AG04449 (cell line): ENCODE results near the gene NPHS1.

ENCODE experiments used
- CTCF ChIA-PET: fragments of 350-600 bp; formaldehyde crosslinking; extraction: SDS; loops from one replicate; lab custom pipeline; 2021; ENCODE audit warnings: antibody characterized with exemption; lab: Yijun Ruan, JAX
- POLR2A ChIA-PET: fragments of 400-600, 350-600 bp; formaldehyde crosslinking; extraction: SDS; loops from one replicate; lab custom pipeline; 2020; ENCODE audit warnings: antibody characterized with exemption, inconsistent platforms; lab: Yijun Ruan, JAX
- DNase-seq: peaks from one replicate; pipeline ENCODE4 v3.0.0-alpha.2; 2010; ENCODE audit warnings: low read depth, low spot score
- H3K4me3 ChIP-seq: 2 replicates; pipeline ENCODE4 v1.5.1; 2011; ENCODE audit warnings: low read depth, mild to moderate bottlenecking, control low read depth, low read length
- TF ChIP-seq, protein P1 (sequence below): IDR thresholded peaks from one replicate; pipeline ENCODE4 v1.5.1; 2011; ENCODE audit warnings: mild to moderate bottlenecking, moderate library complexity, low read length, control low read depth, inconsistent platforms; ENCODE audit not compliant: insufficient read depth; ENCODE audit errors: missing control alignments

NPHS1 gene

DNA sequence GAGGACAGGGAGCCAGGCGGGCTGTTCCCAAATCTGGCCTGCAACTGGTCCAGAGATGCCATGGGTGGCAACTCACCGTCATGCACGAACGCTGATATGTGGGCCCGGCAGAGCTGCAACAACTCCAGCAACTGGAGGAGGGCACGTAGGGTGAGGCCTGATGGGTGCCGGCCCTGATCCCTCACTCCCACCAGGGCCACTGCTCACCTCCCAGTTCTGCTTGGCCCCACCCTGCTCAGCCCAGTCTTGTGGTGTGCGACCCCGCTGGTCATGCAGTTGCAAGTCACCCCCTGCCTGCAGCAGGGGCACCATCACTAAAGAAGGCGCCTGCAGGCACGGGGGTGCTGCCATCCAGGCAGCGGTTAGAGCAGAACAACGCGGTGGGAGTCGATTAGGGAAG is 60.0 kb downstream of the NPHS1 start:
- DNase-seq: no peak
- TF ChIP-seq, protein P1, sequence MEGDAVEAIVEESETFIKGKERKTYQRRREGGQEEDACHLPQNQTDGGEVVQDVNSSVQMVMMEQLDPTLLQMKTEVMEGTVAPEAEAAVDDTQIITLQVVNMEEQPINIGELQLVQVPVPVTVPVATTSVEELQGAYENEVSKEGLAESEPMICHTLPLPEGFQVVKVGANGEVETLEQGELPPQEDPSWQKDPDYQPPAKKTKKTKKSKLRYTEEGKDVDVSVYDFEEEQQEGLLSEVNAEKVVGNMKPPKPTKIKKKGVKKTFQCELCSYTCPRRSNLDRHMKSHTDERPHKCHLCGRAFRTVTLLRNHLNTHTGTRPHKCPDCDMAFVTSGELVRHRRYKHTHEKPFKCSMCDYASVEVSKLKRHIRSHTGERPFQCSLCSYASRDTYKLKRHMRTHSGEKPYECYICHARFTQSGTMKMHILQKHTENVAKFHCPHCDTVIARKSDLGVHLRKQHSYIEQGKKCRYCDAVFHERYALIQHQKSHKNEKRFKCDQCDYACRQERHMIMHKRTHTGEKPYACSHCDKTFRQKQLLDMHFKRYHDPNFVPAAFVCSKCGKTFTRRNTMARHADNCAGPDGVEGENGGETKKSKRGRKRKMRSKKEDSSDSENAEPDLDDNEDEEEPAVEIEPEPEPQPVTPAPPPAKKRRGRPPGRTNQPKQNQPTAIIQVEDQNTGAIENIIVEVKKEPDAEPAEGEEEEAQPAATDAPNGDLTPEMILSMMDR: no peak
- ChIA-PET POLR2A (no interaction called here), CTCF (no interaction called here)
- no peak overlapping the region for H3K4me3 ChIP-seq

DNA sequence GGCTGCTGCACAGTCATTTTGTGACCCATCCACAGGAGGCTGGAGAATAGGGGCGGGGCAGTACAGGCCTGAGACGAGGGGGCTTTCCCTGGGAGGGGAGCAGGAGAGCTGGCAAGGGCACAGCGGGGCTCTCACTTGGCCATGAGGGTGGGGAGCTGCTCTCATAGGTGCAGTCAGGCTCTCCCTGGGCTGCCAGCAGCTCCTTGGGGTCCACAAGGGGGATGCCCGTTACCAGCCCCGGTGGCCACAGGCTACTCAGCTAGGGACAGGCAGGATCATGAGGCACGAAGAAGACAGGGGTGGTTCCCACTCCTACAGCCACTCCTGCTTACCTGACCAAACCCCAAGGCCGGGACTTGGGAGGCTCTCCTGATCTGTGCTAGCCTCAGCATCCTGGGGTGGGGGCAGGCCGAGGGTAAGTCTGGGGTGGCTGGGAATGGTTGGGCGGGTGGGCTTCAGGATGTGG is 60.5 kb downstream of the NPHS1 start:
- no peak overlapping the region for H3K4me3 ChIP-seq
- DNase-seq: no peak
- ChIA-PET POLR2A (no interaction called here), CTCF (no interaction called here)
- TF ChIP-seq, protein P1: no peak

- POLR2A ChIA-PET: no interaction called here
- DNase-seq: no peak
- CTCF ChIA-PET: no interaction called here
- TF ChIP-seq, protein P1: no peak
- H3K4me3 ChIP-seq: no peak overlapping the region
Measured at GRCh38 chr19:35790981-35791813, 61.1 kb downstream of the NPHS1 start.

DNA sequence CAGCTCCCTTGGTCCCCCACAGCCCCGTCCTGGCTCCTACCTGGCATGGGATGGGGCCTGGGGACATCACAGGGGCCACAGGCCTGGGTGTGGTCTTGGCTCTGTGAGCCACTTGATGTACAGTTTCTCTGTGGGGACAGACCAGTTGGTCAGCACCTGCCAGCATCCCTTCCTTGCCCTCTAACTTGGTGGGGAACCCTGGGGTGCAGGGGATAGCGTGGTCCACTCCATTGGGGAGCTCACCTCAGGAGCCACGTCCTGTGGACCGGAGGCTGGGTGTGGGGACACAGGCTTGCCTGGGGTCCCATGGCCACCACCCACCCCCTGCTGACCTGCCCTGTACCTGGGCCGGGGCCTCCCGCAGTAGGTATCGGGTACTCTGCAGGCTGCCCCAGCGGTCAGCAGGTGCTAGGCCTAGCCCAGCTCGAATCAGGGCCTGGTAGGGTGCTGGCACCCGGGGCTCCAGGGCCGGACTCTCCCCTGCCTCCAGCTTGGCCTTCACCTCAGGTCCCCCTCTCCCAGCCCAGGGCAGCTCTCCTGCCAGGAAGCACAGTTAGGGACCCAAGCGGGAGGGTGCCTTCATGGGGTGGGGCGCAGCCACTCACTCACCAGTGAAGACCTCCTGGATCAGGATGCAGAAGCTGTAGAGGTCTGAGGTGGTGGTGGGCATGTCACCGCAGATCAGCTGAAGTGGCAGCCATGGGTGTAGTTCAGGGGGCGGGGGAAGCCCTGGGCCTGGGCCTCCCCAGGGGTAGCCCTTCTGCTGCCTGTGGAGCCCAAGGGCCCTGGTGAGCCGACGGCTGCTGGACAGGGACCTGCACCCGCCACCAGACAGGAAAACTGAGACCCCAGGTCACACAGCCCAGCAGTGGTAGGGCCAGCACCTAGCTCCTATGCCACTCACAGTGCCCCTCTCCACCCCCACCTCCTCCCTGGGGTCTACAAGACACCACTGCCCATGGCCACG is 62.0 kb downstream of the NPHS1 start:
- ChIA-PET CTCF (interaction anchor here (1.0 kb wide), 1 partner anchor 14 kb away, joined by 3 read pairs; no protein-coding TSS in a partner anchor), POLR2A (no interaction called here)

GRCh38 chr19:35789195-35789977 is 62.9 kb downstream of the NPHS1 start:
- TF ChIP-seq, protein P1: no peak
- CTCF ChIA-PET: interaction anchor here (1.0 kb wide), 1 partner anchor 13 kb away, joined by 3 read pairs; no protein-coding TSS in a partner anchor
- no peak overlapping the region for H3K4me3 ChIP-seq
- POLR2A ChIA-PET: no interaction called here
- DNase-seq: no peak

More for the DNA sequence above, 62.0 kb downstream of the NPHS1 start:
- no peak overlapping the region for H3K4me3 ChIP-seq
- no peak for DNase-seq
- TF ChIP-seq, protein P1: no peak
